ENCODE measurements around the gene KLF8. TPM values are rescaled to one million over a fixed set of nuclear protein-coding genes. Genes with fewer than 3 reads are reported as not detected.

KLF8 gene
- total RNA-seq, 1 experiment from 2014 or later = 0.13 TPM

- no peak overlapping the region for H3K4me3 ChIP-seq (ENCODE audit: low read depth in 2 of 2, low read length in 2 of 2)
- H3K27ac ChIP-seq (ENCODE audit: low read length) = no peak overlapping the region
- CTCF ChIA-PET = no interaction called here
- in situ Hi-C loops (cut with HindIII; ENCODE audit: low pct_unique_long_range_greater_than_20kb, low sequenced_read_pairs) = no loop called here
- intact Hi-C loops (cut with micrococcal nuclease; ENCODE audit: unreplicated experiment) = no loop called here
- no peak for ATAC-seq
- no peak for TF ChIP-seq TCF7L2 (IDR thresholded peaks at IDR 0.05; ENCODE audit: low read depth, low read length)
- TF ChIP-seq, protein P1, sequence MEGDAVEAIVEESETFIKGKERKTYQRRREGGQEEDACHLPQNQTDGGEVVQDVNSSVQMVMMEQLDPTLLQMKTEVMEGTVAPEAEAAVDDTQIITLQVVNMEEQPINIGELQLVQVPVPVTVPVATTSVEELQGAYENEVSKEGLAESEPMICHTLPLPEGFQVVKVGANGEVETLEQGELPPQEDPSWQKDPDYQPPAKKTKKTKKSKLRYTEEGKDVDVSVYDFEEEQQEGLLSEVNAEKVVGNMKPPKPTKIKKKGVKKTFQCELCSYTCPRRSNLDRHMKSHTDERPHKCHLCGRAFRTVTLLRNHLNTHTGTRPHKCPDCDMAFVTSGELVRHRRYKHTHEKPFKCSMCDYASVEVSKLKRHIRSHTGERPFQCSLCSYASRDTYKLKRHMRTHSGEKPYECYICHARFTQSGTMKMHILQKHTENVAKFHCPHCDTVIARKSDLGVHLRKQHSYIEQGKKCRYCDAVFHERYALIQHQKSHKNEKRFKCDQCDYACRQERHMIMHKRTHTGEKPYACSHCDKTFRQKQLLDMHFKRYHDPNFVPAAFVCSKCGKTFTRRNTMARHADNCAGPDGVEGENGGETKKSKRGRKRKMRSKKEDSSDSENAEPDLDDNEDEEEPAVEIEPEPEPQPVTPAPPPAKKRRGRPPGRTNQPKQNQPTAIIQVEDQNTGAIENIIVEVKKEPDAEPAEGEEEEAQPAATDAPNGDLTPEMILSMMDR (IDR thresholded peaks at IDR 0.05) = no peak
- no peak for TF ChIP-seq SIN3A (IDR thresholded peaks at IDR 0.05; ENCODE audit: borderline replicate concordance, insufficient read depth, low read depth, low read length)
- TF ChIP-seq, protein P2, sequence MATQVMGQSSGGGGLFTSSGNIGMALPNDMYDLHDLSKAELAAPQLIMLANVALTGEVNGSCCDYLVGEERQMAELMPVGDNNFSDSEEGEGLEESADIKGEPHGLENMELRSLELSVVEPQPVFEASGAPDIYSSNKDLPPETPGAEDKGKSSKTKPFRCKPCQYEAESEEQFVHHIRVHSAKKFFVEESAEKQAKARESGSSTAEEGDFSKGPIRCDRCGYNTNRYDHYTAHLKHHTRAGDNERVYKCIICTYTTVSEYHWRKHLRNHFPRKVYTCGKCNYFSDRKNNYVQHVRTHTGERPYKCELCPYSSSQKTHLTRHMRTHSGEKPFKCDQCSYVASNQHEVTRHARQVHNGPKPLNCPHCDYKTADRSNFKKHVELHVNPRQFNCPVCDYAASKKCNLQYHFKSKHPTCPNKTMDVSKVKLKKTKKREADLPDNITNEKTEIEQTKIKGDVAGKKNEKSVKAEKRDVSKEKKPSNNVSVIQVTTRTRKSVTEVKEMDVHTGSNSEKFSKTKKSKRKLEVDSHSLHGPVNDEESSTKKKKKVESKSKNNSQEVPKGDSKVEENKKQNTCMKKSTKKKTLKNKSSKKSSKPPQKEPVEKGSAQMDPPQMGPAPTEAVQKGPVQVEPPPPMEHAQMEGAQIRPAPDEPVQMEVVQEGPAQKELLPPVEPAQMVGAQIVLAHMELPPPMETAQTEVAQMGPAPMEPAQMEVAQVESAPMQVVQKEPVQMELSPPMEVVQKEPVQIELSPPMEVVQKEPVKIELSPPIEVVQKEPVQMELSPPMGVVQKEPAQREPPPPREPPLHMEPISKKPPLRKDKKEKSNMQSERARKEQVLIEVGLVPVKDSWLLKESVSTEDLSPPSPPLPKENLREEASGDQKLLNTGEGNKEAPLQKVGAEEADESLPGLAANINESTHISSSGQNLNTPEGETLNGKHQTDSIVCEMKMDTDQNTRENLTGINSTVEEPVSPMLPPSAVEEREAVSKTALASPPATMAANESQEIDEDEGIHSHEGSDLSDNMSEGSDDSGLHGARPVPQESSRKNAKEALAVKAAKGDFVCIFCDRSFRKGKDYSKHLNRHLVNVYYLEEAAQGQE (IDR thresholded peaks at IDR 0.05; ENCODE audit: insufficient read depth in 1 of 2, low read depth in 2 of 2, low read length in 1 of 2) = no peak
- no peak for TF ChIP-seq POLR2AphosphoS5 (IDR thresholded peaks at IDR 0.05; ENCODE audit: low read depth, low read length)
- no peaks in the 10 kb centered on the region for H3K9me3 ChIP-seq (ENCODE audit: control insufficient read depth, insufficient read depth, low read depth, low read length)
- POLR2A ChIA-PET = no interaction called here
- H3K4me1 ChIP-seq (ENCODE audit: control insufficient read depth, insufficient read depth, low read length) = no peaks in the 10 kb centered on the region
- DNase-seq (ENCODE audit: low read depth, low spot score) = no peak
- H3K27me3 ChIP-seq (ENCODE audit: control insufficient read depth, insufficient read depth, low read length) = no peaks in the 10 kb centered on the region
- no peaks in the 10 kb centered on the region for H3K36me3 ChIP-seq (ENCODE audit: control insufficient read depth, insufficient read depth, low read length)
- BruUV-seq (replicated peaks) = no TSS peak
These were observed 57.3 kb downstream of the KLF8 start for GRCh38 chrX:56289449-56289848.

DNA sequence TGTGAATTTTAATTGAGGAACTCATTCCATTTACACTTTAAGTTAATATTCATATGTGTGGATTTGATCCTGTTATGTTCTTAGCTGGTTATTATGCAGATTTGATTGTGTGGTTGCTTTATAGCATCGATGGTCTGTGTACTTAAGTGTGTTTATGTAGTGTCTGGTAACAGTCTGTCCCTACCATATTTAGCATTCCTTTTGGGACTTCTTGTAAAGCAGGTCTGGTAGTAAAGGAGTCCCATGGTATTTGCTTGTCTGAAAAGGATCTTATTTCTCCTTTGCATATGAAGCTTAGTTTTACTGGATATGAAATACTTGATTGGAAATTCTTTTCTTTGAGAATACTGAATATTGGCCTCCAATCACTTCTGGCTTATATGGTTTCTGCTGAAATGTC lies 76.6 kb downstream of the KLF8 start:
- POLR2A ChIA-PET = no interaction called here
- TF ChIP-seq, protein P1 (IDR thresholded peaks at IDR 0.05) = no peak
- TF ChIP-seq TCF7L2 (IDR thresholded peaks at IDR 0.05; ENCODE audit: low read depth, low read length) (no peak), SIN3A (IDR thresholded peaks at IDR 0.05; ENCODE audit: borderline replicate concordance, insufficient read depth, low read depth, low read length) (no peak), POLR2AphosphoS5 (IDR thresholded peaks at IDR 0.05; ENCODE audit: low read depth, low read length) (no peak)
- TF ChIP-seq, protein P2 (IDR thresholded peaks at IDR 0.05; ENCODE audit: insufficient read depth in 1 of 2, low read depth in 2 of 2, low read length in 1 of 2) = no peak
- CTCF ChIA-PET = no interaction called here
- no TSS peak for BruUV-seq (replicated peaks)
- no peak overlapping the region for H3K27ac ChIP-seq (ENCODE audit: low read length)
- no peaks in the 10 kb centered on the region for H3K27me3 ChIP-seq (ENCODE audit: control insufficient read depth, insufficient read depth, low read length)
- no peaks in the 10 kb centered on the region for H3K4me1 ChIP-seq (ENCODE audit: control insufficient read depth, insufficient read depth, low read length)
- H3K9me3 ChIP-seq (ENCODE audit: control insufficient read depth, insufficient read depth, low read depth, low read length) = no peaks in the 10 kb centered on the region
- no peak for DNase-seq (ENCODE audit: low read depth, low spot score)
- intact Hi-C loops (cut with micrococcal nuclease; ENCODE audit: unreplicated experiment) = no loop called here
- H3K4me3 ChIP-seq (ENCODE audit: low read depth in 2 of 2, low read length in 2 of 2) = no peak overlapping the region
- in situ Hi-C loops (cut with HindIII; ENCODE audit: low pct_unique_long_range_greater_than_20kb, low sequenced_read_pairs) = no loop called here
- no peaks in the 10 kb centered on the region for H3K36me3 ChIP-seq (ENCODE audit: control insufficient read depth, insufficient read depth, low read length)
- ATAC-seq = no peak
